Adipocyte (in vitro differentiated cells): ENCODE results near the gene ACAD9.
"Not testable (repeated sequence)": the region's sequence is repeated elsewhere in the genome, so short reads cannot be mapped to it uniquely, and the experiment has no call there.

Experiments used
- DNase-seq: peaks from one replicate; pipeline ENCODE4 v3.0.0-alpha.2; 2015; ENCODE audit warnings: low read depth
- H3K27me3 ChIP-seq: replicated peaks from 2 replicates; pipeline ENCODE4 v1.7.0; 2013; ENCODE audit warnings: mild to moderate bottlenecking, low read length, moderate library complexity; ENCODE audit not compliant: control insufficient read depth, insufficient read depth
- H3K36me3 ChIP-seq: 2 replicates; pipeline ENCODE4 v1.7.0; 2013; ENCODE audit warnings: low read length, mild to moderate bottlenecking, moderate library complexity; ENCODE audit not compliant: control insufficient read depth, insufficient read depth, severe bottlenecking
- H3K4me1 ChIP-seq: 2 replicates; pipeline ENCODE4 v1.7.0; 2013; ENCODE audit warnings: mild to moderate bottlenecking, low read length, moderate library complexity; ENCODE audit not compliant: control insufficient read depth, insufficient read depth
- H3K4me3 ChIP-seq: 2 replicates; pipeline ENCODE4 v1.7.0; 2013; ENCODE audit warnings: mild to moderate bottlenecking, low read length, moderate library complexity
- H3K9ac ChIP-seq: 2 replicates; pipeline ENCODE4 v1.7.0; 2013; ENCODE audit warnings: mild to moderate bottlenecking, low read length, moderate library complexity
- H3K9me3 ChIP-seq: 2 replicates; pipeline ENCODE4 v1.7.0; 2013; ENCODE audit warnings: mild to moderate bottlenecking, low read length, moderate library complexity; ENCODE audit not compliant: control insufficient read depth

The ACAD9 gene

GRCh38 chr3:128879125-128879969, at the start of gene ACAD9:
Gene ACAD9, plus strand, starts transcription at chr3:128879620. Its CDS starts 72 bp downstream, at chr3:128879692.
- H3K9me3 ChIP-seq: no peaks in the 10 kb centered on the region
- peak within 1 kb of the TSS; percentile 96 for H3K4me3 ChIP-seq
- no peaks in the 10 kb centered on the region for H3K27me3 ChIP-seq
- peak; percentile 98 for DNase-seq
- H3K9ac ChIP-seq: peak within 1 kb of the TSS; percentile 98
- H3K4me1 ChIP-seq: peaks cover 31% of the 10 kb centered on the region
- peaks cover 8% of the 10 kb centered on the region for H3K36me3 ChIP-seq

- not testable (repeated sequence) for H3K36me3 ChIP-seq, H3K9me3 ChIP-seq, H3K4me1 ChIP-seq, H3K9ac ChIP-seq, H3K4me3 ChIP-seq, H3K27me3 ChIP-seq, DNase-seq
Measured at GRCh38 chr3:128829925-128830625, 49.3 kb upstream of the ACAD9 start.

GRCh38 chr3:128830762-128831161, 48.7 kb upstream of the ACAD9 start:
- not testable (repeated sequence) for H3K36me3 ChIP-seq, DNase-seq, H3K4me1 ChIP-seq, H3K27me3 ChIP-seq, H3K9ac ChIP-seq, H3K4me3 ChIP-seq, H3K9me3 ChIP-seq

- not testable (repeated sequence) for H3K9ac ChIP-seq, H3K4me3 ChIP-seq, H3K9me3 ChIP-seq, H3K4me1 ChIP-seq, H3K36me3 ChIP-seq, DNase-seq, H3K27me3 ChIP-seq
Measured at GRCh38 chr3:128832979-128833378, 46.4 kb upstream of the ACAD9 start.

- Histone ChIP-seq H3K4me3 (no peak overlapping the region), H3K9ac (no peak overlapping the region), H3K4me1 (no peaks in the 10 kb centered on the region), H3K9me3 (no peaks in the 10 kb centered on the region), H3K27me3 (no peaks in the 10 kb centered on the region), H3K36me3 (no peaks in the 10 kb centered on the region)
- no peak for DNase-seq
Measured at GRCh38 chr3:128835096-128835495, 44.3 kb upstream of the ACAD9 start.

DNA sequence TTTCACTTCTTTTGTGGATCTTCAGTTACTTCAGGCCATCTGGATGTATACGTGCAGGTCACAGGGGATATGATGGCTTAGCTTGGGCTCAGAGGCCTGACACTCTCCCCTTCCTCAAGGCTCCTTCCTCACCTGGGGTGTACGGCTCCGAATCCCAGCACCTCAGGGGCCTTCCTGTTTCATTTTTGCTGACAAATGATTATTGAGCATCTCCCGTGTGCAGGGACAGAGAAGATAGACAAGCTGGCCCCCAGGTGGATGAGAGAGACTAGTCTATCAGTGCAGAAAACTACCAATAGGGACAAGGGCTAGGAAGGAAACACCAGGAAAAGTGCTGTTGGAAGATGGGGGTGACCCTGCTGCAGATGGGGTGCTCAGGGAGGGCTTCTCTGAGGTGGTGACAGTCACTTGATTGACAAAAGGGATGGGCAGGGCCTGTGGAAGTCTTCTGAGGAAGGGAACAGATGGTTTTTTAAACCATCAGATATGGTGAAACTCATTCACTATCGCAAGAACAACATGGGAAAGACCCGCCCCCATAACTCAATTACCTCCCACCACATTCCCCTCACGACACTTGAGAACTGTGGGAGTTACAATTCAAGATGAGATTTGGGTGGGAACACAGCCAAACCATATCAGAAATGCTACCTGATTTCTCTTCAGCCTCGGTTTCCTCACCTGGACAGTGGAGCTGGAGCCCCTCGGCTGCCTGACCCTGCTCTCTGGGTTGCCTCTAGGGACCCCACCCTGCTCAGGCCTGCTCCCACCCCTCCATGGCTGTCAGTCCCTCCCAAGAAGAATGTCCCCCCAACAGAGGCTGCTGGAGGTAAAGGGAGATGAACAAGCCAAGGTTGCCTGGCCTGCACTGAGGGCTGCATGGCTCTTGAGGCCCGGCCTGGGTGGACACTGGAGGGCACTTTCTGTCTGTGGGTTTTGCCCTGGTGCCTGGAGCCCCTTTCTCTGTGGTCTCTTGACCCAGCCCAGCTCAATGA, 37.2 kb upstream of the ACAD9 start:
- no peak for DNase-seq
- Histone ChIP-seq H3K4me1 (peaks cover 3% of the 10 kb centered on the region), H3K36me3 (no peaks in the 10 kb centered on the region), H3K9ac (no peak overlapping the region), H3K27me3 (no peaks in the 10 kb centered on the region), H3K9me3 (no peaks in the 10 kb centered on the region), H3K4me3 (no peak overlapping the region)

- peaks cover 3% of the 10 kb centered on the region for H3K4me1 ChIP-seq
- H3K9me3 ChIP-seq: no peaks in the 10 kb centered on the region
- no peaks in the 10 kb centered on the region for H3K27me3 ChIP-seq
- no peak overlapping the region for H3K9ac ChIP-seq
- H3K4me3 ChIP-seq: no peak overlapping the region
- DNase-seq: no peak
- H3K36me3 ChIP-seq: no peaks in the 10 kb centered on the region
Measured at GRCh38 chr3:128844502-128844901, 34.9 kb upstream of the ACAD9 start.

DNA sequence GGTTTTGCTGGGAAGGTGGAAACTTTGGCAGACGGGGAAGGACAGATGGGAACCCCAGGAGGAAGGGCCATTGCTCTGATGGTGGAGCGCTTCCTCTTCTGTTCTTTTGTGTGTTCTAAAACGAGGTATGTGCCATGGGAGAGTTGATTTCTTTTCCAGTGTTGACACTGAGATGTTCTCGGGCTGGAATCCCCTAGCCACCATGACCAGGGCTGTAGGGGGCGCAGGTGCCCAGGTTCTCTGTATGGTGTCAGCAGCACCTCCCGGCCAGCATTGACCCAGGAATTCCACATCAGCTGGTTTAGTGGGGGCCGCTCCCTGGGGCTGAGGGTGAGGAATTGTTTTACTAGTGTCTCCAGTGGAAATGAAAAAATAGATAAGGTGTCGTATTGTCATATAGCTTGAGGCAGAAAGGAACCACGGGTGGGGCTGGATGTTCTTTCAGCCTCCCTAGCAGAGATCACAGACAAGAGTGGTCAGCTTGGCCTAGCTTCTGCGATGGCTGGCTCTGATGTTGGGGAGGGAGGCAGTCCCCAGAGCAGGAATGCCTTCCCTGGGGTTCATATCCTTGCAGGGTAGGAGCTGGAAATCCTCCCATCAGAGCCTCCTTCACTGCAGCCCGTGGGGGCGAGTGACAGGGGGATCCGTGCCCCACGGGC, 34.2 kb upstream of the ACAD9 start:
- Histone ChIP-seq H3K36me3 (no peaks in the 10 kb centered on the region), H3K9me3 (no peaks in the 10 kb centered on the region), H3K27me3 (no peaks in the 10 kb centered on the region), H3K4me3 (peak overlapping the region; percentile 75), H3K9ac (peak overlapping the region; percentile 34), H3K4me1 (peaks cover 3% of the 10 kb centered on the region)
- no peak for DNase-seq

GRCh38 chr3:128845778-128846485, 33.5 kb upstream of the ACAD9 start:
- peak; percentile 83 for DNase-seq
- Histone ChIP-seq H3K36me3 (no peaks in the 10 kb centered on the region), H3K9me3 (no peaks in the 10 kb centered on the region), H3K4me3 (peak overlapping the region; percentile 75), H3K9ac (peak overlapping the region; percentile 74), H3K4me1 (peaks cover 3% of the 10 kb centered on the region), H3K27me3 (no peaks in the 10 kb centered on the region)

GRCh38 chr3:128846486-128846891, 32.9 kb upstream of the ACAD9 start:
- no peaks in the 10 kb centered on the region for H3K36me3 ChIP-seq
- no peaks in the 10 kb centered on the region for H3K9me3 ChIP-seq
- no peaks in the 10 kb centered on the region for H3K27me3 ChIP-seq
- no peak overlapping the region for H3K4me3 ChIP-seq
- peak overlapping the region; percentile 74 for H3K9ac ChIP-seq
- no peak for DNase-seq
- peaks cover 3% of the 10 kb centered on the region for H3K4me1 ChIP-seq
